ENCODE data around the gene RTL10. TPM values are rescaled to one million over a fixed set of nuclear protein-coding genes. Genes with fewer than 3 reads are reported as not detected.

Gene RTL10
- total RNA-seq, 1 experiment from 2014 or later, result 24.4 TPM

GRCh38 chr22:19857382-19857781 lies 2.7 kb upstream of the RTL10 start:
- H3K9me3 ChIP-seq (ENCODE audit: control insufficient read depth, low read depth, low read length), result no peaks in the 10 kb centered on the region
- no peaks in the 10 kb centered on the region for H3K27me3 ChIP-seq (ENCODE audit: insufficient read depth, low read length)
- no peaks in the 10 kb centered on the region for H4K20me1 ChIP-seq (ENCODE audit: control insufficient read depth, insufficient read depth, insufficient read length)
- H4K91ac ChIP-seq (ENCODE audit: insufficient read length, low read depth, low read length), result no peak overlapping the region
- no peak overlapping the region for H2BK5ac ChIP-seq (ENCODE audit: insufficient read length, low read length)
- Mint-ChIP-seq H3K36me3 (ENCODE audit: insufficient read depth in 1 of 3, low read depth in 3 of 3) (peaks cover 11 to 18% (median 12%) of the 10 kb centered on the region in 3 experiments; a peak in 6 of 7 replicates), H3K9me3 (no peaks in the 10 kb centered on the region), H3K4me3 (no peak overlapping the region), H3K4me1 (peaks cover 29 to 31% of the 10 kb centered on the region in 2 experiments), H3K27ac (no peak overlapping the region), H3K27me3 (ENCODE audit: low read depth) (no peaks in the 10 kb centered on the region; the same call in none of the 2 replicates)
- no peak overlapping the region for H4K8ac ChIP-seq (replicated peaks; ENCODE audit: insufficient read length, low read depth, low read length)
- H3K23me2 ChIP-seq (ENCODE audit: insufficient read length, low read depth, low read length, poor library complexity, severe bottlenecking), result peaks cover 17% of the 10 kb centered on the region
- no peak for DNase-seq
- H4K5ac ChIP-seq (ENCODE audit: insufficient read length, low read depth, low read length), result no peak overlapping the region
- no peak overlapping the region for H2AK5ac ChIP-seq (ENCODE audit: insufficient read length, low read length)
- peaks cover 5% of the 10 kb centered on the region for H3K79me1 ChIP-seq (ENCODE audit: insufficient read depth, low read depth, low read length, poor library complexity, severe bottlenecking)
- H3K14ac ChIP-seq (ENCODE audit: insufficient read depth, low read length), result no peak overlapping the region
- no peak for TF ChIP-seq CTCF (conservative IDR thresholded peaks at IDR 0.05)
- no peak overlapping the region for H2AFZ ChIP-seq (ENCODE audit: low read length)
- H3K4me1 ChIP-seq (ENCODE audit: insufficient read depth, low read length), result no peaks in the 10 kb centered on the region; the same call in 1 of the 2 replicates
- no CpG with 5 or more reads among the region's 3 CpGs for WGBS (ENCODE audit: extremely low coverage, insufficient read length, low lambda C conversion rate)
- H3T11ph ChIP-seq (ENCODE audit: low read length), result no peak overlapping the region
- no peak overlapping the region for H2BK120ac ChIP-seq (ENCODE audit: low read depth, low read length, poor library complexity, severe bottlenecking)
- no peak overlapping the region for H3K56ac ChIP-seq (ENCODE audit: insufficient read length, low read depth, low read length)
- H3K27ac ChIP-seq (ENCODE audit: insufficient read length, low read depth, low read length), result no peak overlapping the region
- H3K4ac ChIP-seq (ENCODE audit: low read depth, low read length), result no peak overlapping the region
- peaks cover 13% of the 10 kb centered on the region; the same call in 1 of the 2 replicates for H3K79me2 ChIP-seq (ENCODE audit: insufficient read depth, low read length)
- no peak overlapping the region for H2BK15ac ChIP-seq (ENCODE audit: low read depth, low read length)
- H3K9ac ChIP-seq (ENCODE audit: extremely low read depth, insufficient read length, low read length), result no peak overlapping the region
- no peak overlapping the region for H3K4me2 ChIP-seq (ENCODE audit: insufficient read depth, insufficient read length, low read length)
- H3K18ac ChIP-seq (ENCODE audit: insufficient read length, low read depth, low read length), result no peak overlapping the region
- H2BK20ac ChIP-seq (ENCODE audit: low read depth, low read length, poor library complexity, severe bottlenecking), result no peak overlapping the region
- no peak overlapping the region for H3K23ac ChIP-seq (ENCODE audit: insufficient read length, low read depth, low read length)
- no peak overlapping the region for H2BK12ac ChIP-seq (ENCODE audit: insufficient read length, low read depth, low read length)

All from H9 (cell line).